PC-9 (cell line): ENCODE data around the gene GAA.

ENCODE experiments used
- EZH2 ChIP-seq: fragments of 200-600 bp; sonication (generic); IDR thresholded peaks from 2 replicates; pipeline ENCODE4 v1.8.0; 2017; ENCODE audit warnings: antibody characterized with exemption, low read depth
- TF ChIP-seq, protein P1 (sequence below): fragments of 200-600 bp; sonication (generic); conservative IDR thresholded peaks from 2 replicates; pipeline ENCODE4 v1.6.1; 2017; ENCODE audit warnings: mixed run types, antibody characterized with exemption, mild to moderate bottlenecking, moderate library complexity

DNA sequence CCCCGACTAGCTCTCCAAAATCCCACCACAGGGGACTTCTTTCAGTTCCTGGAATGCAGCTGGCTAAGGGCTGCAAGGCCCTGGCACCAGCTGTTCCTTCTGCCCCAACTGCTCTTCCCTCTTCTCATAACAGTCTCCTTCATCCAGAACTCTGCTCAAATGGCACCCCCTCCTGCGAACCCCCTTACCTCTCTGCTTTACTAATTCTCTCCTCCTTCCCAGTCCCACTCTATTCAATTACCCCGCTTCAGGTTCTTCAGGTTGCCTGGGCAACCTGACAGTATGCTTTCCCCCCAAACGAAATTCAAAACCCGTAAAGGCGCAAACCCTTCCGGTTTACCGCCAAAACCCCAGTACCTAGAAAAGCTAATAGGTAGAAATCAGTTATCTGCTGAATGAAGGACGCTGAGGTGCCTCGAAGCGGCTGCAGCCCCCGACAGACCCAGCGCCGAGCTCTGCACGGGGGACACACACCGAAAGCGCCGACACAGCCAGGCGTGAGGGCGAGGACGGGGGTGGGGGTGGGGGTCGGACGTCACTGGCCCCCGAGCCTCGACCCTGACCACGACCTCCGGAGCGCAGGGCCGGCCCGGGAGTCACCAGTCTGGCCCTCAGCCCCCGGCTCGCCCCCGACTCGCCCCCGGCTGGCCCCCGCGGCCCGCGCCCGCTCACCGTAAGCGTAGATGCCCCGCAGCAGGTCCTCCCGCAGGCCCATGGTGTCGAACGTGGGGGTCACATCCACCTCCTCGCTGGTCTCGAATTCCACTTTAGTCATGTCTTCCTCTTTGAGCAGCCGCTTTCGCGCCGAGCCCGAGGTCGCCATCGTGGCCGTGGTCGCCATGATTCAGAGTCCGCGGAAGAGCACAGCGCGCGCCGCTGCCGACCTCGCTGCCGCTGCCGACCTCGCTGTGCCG, 45.0 kb downstream of the GAA start:
- no peak for TF ChIP-seq EZH2
- TF ChIP-seq, protein P1, sequence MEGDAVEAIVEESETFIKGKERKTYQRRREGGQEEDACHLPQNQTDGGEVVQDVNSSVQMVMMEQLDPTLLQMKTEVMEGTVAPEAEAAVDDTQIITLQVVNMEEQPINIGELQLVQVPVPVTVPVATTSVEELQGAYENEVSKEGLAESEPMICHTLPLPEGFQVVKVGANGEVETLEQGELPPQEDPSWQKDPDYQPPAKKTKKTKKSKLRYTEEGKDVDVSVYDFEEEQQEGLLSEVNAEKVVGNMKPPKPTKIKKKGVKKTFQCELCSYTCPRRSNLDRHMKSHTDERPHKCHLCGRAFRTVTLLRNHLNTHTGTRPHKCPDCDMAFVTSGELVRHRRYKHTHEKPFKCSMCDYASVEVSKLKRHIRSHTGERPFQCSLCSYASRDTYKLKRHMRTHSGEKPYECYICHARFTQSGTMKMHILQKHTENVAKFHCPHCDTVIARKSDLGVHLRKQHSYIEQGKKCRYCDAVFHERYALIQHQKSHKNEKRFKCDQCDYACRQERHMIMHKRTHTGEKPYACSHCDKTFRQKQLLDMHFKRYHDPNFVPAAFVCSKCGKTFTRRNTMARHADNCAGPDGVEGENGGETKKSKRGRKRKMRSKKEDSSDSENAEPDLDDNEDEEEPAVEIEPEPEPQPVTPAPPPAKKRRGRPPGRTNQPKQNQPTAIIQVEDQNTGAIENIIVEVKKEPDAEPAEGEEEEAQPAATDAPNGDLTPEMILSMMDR: no peak; the same call in 1 of the 2 replicates
